D721Med (cell line): ENCODE data around the gene PLPPR1.

Source experiments
- DNase-seq: peaks from one replicate; pipeline ENCODE4 v3.0.0; 2011; ENCODE audit warnings: low spot score; ENCODE audit not compliant: insufficient read length
- FAIRE-seq: peaks from 2 replicates; lab custom pipeline; 2011; peaks lifted over from hg19 to GRCh38; lab: Jason Lieb, UNC
- TF ChIP-seq, protein P1 (sequence below): IDR thresholded peaks from 2 replicates; pipeline ENCODE4 v1.5.1; 2012; ENCODE audit warnings: mild to moderate bottlenecking, control low read depth; ENCODE audit not compliant: insufficient read depth; ENCODE audit errors: missing control alignments

Gene PLPPR1

DNA sequence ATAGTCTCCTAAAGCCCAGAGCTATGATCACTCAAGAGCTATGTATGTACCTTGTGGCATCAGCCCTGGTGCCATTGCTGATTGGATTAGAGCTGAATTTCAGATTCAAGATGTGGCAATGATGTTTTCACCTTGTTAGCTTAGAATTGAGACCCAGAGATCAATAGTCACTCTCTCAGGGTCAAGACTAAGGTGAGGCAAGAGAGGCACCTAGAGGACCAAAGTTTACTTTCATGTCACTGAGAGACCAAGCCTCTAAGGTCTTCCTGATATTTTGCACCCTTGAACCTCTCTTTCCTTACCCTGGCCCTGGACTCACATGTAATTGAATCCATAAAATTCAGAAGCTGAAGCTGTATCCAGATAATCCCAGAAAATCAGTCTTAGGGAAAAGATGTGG, 313.4 kb downstream of the PLPPR1 start:
- FAIRE-seq: no peak
- TF ChIP-seq, protein P1, sequence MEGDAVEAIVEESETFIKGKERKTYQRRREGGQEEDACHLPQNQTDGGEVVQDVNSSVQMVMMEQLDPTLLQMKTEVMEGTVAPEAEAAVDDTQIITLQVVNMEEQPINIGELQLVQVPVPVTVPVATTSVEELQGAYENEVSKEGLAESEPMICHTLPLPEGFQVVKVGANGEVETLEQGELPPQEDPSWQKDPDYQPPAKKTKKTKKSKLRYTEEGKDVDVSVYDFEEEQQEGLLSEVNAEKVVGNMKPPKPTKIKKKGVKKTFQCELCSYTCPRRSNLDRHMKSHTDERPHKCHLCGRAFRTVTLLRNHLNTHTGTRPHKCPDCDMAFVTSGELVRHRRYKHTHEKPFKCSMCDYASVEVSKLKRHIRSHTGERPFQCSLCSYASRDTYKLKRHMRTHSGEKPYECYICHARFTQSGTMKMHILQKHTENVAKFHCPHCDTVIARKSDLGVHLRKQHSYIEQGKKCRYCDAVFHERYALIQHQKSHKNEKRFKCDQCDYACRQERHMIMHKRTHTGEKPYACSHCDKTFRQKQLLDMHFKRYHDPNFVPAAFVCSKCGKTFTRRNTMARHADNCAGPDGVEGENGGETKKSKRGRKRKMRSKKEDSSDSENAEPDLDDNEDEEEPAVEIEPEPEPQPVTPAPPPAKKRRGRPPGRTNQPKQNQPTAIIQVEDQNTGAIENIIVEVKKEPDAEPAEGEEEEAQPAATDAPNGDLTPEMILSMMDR: no peak

DNA sequence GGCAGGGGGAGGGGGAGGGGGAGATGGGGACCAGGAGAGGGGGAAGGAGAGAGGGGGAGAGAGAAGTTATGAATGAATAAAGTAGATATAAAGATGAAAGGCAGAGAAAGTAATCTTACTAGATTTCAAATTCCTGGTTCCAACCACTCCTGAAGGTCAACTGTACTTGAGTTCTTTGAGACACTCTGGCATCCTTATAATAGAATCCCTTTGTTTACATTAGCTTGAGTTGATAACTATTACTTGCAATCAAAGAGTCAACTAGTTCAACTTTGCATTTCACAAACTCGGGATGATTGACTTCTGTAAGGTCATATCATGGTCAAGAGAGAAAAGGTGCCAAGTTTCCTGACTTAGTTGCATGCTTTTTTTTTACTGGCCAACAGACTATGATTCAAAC, 314.1 kb downstream of the PLPPR1 start:
- FAIRE-seq: no peak
- no peak for DNase-seq
- TF ChIP-seq, protein P1: no peak

More for the DNA sequence above, 313.4 kb downstream of the PLPPR1 start:
- DNase-seq: no peak

DNA sequence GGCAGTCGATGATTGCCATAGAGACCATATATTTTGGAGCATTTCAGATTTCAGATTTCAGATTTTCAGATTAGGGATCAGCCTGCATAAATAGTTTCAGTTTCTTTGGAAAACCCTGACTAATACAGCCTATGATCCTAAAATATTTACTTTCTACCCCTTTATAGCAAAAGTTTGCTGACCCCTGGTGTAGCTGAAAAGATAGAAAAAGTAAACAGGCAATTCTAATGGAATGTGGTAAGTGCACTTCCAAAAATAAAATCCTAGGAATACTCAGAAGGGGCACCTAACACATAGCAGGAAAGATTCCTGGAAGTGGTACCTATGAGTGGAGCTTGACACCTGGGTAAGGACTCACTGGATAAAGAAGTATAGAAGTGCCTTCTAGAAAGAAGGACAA, 321.8 kb downstream of the PLPPR1 start:
- TF ChIP-seq, protein P1: no peak
- FAIRE-seq: no peak

DNA sequence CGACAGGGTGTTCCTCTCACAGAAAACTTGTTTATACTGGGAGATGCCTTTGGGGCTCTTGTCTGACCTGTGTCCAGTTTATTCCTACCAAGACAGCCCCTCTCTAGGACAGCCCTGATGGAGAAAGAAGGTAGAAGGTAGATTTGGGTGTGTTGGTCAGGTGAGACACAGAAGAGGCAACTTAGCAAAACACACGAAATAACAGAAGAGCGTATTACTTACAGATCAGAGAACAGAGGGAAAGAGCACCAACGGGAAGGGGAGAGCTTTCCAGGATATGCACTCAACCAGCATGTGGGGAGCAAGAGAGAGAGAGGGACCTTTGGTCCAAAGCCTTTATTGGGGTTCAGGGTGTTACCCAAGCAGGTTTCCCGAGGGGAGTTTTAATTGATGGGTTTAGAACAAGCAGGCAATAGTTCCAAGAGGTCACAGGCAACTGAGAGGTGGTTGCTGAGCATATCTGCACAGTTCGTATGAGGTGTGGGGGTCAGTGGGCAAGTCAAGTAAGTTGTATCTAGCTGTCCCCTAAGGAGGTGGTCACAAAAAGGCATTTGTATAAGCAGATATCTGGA, 324.5 kb downstream of the PLPPR1 start:
- FAIRE-seq (no peak), DNase-seq (no peak)
- TF ChIP-seq, protein P1: no peak

More for the DNA sequence above, 321.8 kb downstream of the PLPPR1 start:
- no peak for DNase-seq

DNA sequence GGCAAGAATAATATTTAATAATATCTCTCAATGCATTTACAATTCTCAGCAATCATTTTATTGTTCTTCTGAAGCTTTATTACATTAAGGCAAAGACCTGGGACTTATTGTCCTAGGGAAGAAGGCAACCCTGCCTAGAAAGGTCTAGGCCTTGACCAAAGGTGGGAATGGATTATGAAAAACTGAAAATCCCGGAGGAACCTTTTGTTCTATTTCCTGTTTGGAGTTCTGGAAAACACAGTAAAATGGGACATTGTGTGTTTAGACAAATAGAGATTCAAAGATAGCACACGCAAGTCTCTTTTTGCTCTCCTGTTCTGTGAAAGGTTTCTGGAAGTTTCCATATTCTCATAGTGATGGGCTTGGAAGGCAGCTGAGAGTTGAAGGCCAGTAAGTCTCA, 325.2 kb downstream of the PLPPR1 start:
- TF ChIP-seq, protein P1: no peak
- DNase-seq (no peak), FAIRE-seq (no peak)

DNA sequence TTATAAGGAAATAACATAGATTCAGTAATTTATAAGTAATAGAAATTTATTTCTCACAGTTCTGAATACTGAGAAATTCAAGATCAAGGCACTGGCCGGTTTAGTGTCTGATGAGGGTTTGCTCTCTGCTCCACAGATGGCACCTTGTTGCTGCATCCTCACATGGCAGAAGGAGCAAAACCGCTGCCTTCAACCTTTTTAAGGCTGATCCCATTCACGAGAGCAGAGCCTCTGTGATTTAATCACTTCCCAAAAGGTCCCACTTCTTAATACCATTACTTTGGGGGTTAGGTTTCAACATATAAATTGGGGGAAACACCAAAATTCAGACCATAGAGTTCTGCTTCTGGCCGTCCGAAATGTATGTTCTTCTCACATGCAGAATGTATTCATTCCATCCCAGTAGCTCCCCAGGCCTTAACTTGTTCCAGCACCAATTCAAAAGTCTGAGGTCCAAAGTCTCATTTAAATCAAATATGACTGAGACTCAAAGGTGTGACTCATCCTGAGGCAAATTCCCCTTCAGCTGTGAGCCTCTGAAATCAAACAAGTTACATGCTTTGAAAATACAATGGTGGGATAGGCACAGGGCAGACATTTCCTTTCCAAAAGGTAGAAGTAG, 325.7 kb downstream of the PLPPR1 start:
- FAIRE-seq: no peak
- no peak for DNase-seq
- TF ChIP-seq, protein P1: no peak
